IMR-90 (cell line): Measurements from ENCODE around the gene WBP1L. TPM values are rescaled to one million over a fixed set of nuclear protein-coding genes. Genes with fewer than 3 reads are reported as not detected.
"Not testable (repeated sequence)": the region's sequence is repeated elsewhere in the genome, so short reads cannot be mapped to it uniquely, and the experiment has no call there.

Experiments
- ATAC-seq: fragments of 200-7000 bp; cut with Tn5 transposase; 2 replicates; pipeline ENCODE4 v1.9.1; 2020; ENCODE audit warnings: low read depth, mild to moderate bottlenecking, moderate library complexity
- BruUV-seq: library from RNA; stranded (reverse); fragments of 400-500 nt; replicated peaks from 2 replicates; lab custom pipeline; 2021; lab: Mats Ljungman, UMichigan
- CTCF ChIA-PET: fragments of 300-600 bp; formaldehyde crosslinking; extraction: SDS; loops from one replicate; lab custom pipeline; 2021; ENCODE audit warnings: antibody characterized with exemption; lab: Yijun Ruan, JAX
- POLR2A ChIA-PET: fragments of 300-600 bp; sonication (Branson Sonifier 250); formaldehyde crosslinking; loops from one replicate; lab custom pipeline; 2022; ENCODE audit warnings: antibody characterized with exemption; ENCODE audit not compliant: unreplicated experiment; lab: Charles Lee
- DNase-seq: peaks from one replicate; pipeline ENCODE4 v3.0.0; 2013
- H2AFZ ChIP-seq: replicated peaks from 2 replicates; pipeline ENCODE3; 2013; ENCODE audit warnings: low read length, mild to moderate bottlenecking; ENCODE audit not compliant: poor library complexity
- H2AK5ac ChIP-seq: 2 replicates; pipeline ENCODE4 v1.6.1; 2013; ENCODE audit warnings: low read depth, low read length, inconsistent platforms
- H2AK9ac ChIP-seq: replicated peaks from 2 replicates; pipeline ENCODE3; 2013; ENCODE audit warnings: mild to moderate bottlenecking, low read depth, low read length, moderate library complexity; ENCODE audit not compliant: poor library complexity
- H2BK120ac ChIP-seq: 2 replicates; pipeline ENCODE4 v1.6.1; 2013; ENCODE audit warnings: low read depth, low read length, inconsistent platforms
- H2BK15ac ChIP-seq: 3 replicates; pipeline ENCODE4 v1.6.1; 2013; ENCODE audit warnings: low read depth, low read length, inconsistent platforms
- H2BK20ac ChIP-seq: 2 replicates; pipeline ENCODE4 v1.6.1; 2013; ENCODE audit warnings: low read depth, mild to moderate bottlenecking, inconsistent platforms, low read length, moderate library complexity
- H2BK5ac ChIP-seq: 2 replicates; pipeline ENCODE4 v1.6.1; 2013; ENCODE audit warnings: mild to moderate bottlenecking, low read depth, low read length, inconsistent platforms; ENCODE audit not compliant: poor library complexity, severe bottlenecking
- H3K14ac ChIP-seq: replicated peaks from 2 replicates; pipeline ENCODE4 v1.6.1; 2013; ENCODE audit warnings: low read depth, low read length, inconsistent platforms
- H3K18ac ChIP-seq: 2 replicates; pipeline ENCODE4 v1.6.1; 2013; ENCODE audit warnings: low read depth, low read length, control low read depth
- H3K23ac ChIP-seq: 2 replicates; pipeline ENCODE4 v1.6.1; 2013; ENCODE audit warnings: low read depth, low read length, inconsistent platforms
- H3K27ac ChIP-seq: 2 replicates; pipeline ENCODE4 v1.5.1; 2013; ENCODE audit warnings: mild to moderate bottlenecking, control low read depth, low read length; ENCODE audit not compliant: insufficient read depth
- H3K27me3 ChIP-seq: 2 replicates; pipeline ENCODE4 v1.6.1; 2013; ENCODE audit warnings: low read length; ENCODE audit not compliant: control insufficient read depth, insufficient read depth
- H3K36me3 ChIP-seq: 2 replicates; pipeline ENCODE4 v1.6.1; 2013; ENCODE audit warnings: low read length, mixed read lengths; ENCODE audit not compliant: control insufficient read depth, insufficient read depth
- H3K4ac ChIP-seq: 2 replicates; pipeline ENCODE4 v1.6.1; 2013; ENCODE audit warnings: low read depth, low read length, inconsistent platforms
- H3K4me1 ChIP-seq: 2 replicates; pipeline ENCODE4 v1.6.1; 2013; ENCODE audit warnings: low read length, mixed read lengths; ENCODE audit not compliant: control insufficient read depth, insufficient read depth
- H3K4me2 ChIP-seq: 2 replicates; pipeline ENCODE4 v1.6.1; 2013; ENCODE audit warnings: low read depth, mild to moderate bottlenecking, control low read depth, low read length, moderate library complexity
- H3K4me3 ChIP-seq: 2 replicates; pipeline ENCODE4 v1.5.1; 2013; ENCODE audit warnings: low read depth, mild to moderate bottlenecking, control low read depth, low read length, moderate library complexity; ENCODE audit not compliant: insufficient read depth
- H3K56ac ChIP-seq: 2 replicates; pipeline ENCODE4 v1.6.1; 2013; ENCODE audit warnings: low read length, inconsistent platforms; ENCODE audit not compliant: insufficient read depth; ENCODE audit errors: extremely low read depth
- H3K79me1 ChIP-seq, 2 experiments: 2 replicates each; pipeline ENCODE4 v1.6.1; 2013; ENCODE audit warnings: low read length in 2 of 2, inconsistent platforms in 1 of 2, low read depth in 1 of 2
- H3K9ac ChIP-seq: 2 replicates; pipeline ENCODE4 v1.6.1; 2013; ENCODE audit warnings: low read depth, low read length, control low read depth
- H3K9me1 ChIP-seq: 2 replicates; pipeline ENCODE4 v1.6.1; 2013; ENCODE audit warnings: low read length, inconsistent platforms; ENCODE audit not compliant: insufficient read depth
- H3K9me3 ChIP-seq: 2 replicates; pipeline ENCODE4 v1.6.1; 2013; ENCODE audit warnings: low read length; ENCODE audit not compliant: control insufficient read depth, insufficient read depth
- H4K20me1 ChIP-seq: 2 replicates; pipeline ENCODE4 v1.6.1; 2013; ENCODE audit warnings: low read length, inconsistent platforms; ENCODE audit not compliant: insufficient read depth
- H4K5ac ChIP-seq: 2 replicates; pipeline ENCODE4 v1.6.1; 2013; ENCODE audit warnings: mild to moderate bottlenecking, low read depth, low read length, control low read depth
- H4K8ac ChIP-seq, 2 experiments: 2 replicates each; pipeline ENCODE4 v1.6.1; 2013; ENCODE audit warnings: low read depth in 2 of 2, low read length in 2 of 2, control low read depth in 1 of 2, inconsistent platforms in 1 of 2
- H4K91ac ChIP-seq: 2 replicates; pipeline ENCODE4 v1.6.1; 2013; ENCODE audit warnings: low read depth, low read length, inconsistent platforms; ENCODE audit not compliant: insufficient read depth
- WGBS, 2 experiments: methylation state at CpG; one replicate each; pipeline versions ENCODE4 v1.1.5 to v1.1.7; 2013; ENCODE audit warnings: missing lambda C conversion rate in 2 of 2; ENCODE audit not compliant: insufficient read length in 1 of 2; ENCODE audit errors: extremely low coverage in 2 of 2; 5-methylcytosine and 5-hydroxymethylcytosine counted together
- dilution Hi-C: fragments of 300-500 bp; cut with HindIII; formaldehyde crosslinking; loops from one replicate; pipeline ENCODE4 v1.14.3; 2018; ENCODE audit warnings: low sequenced_read_pairs; ENCODE audit not compliant: unreplicated experiment
- in situ Hi-C: fragments of 300-500 bp; cut with MboI; formaldehyde crosslinking; loops from 3 replicates; pipeline ENCODE4 v1.14.3; 2019; ENCODE audit warnings: low sequenced_read_pairs, inconsistent platforms, mixed read lengths
- intact Hi-C: fragments of 100-400 bp; cut with micrococcal nuclease; formaldehyde crosslinking; loops from 2 replicates; pipeline ENCODE4 v1.10.0; 2022
- polyA plus RNA-seq, 3 experiments: library from polyadenylated mRNA; depleted of rRNA; stranded (reverse); fragments of >200 nt; gene quantifications; 2 replicates each; pipeline ENCODE4 v1.2.3, GENCODE V29; 2012; ENCODE audit warnings: low replicate concordance in 1 of 3
- total RNA-seq: library from RNA; depleted of rRNA; stranded (reverse); fragments of >200 nt; gene quantifications from 2 replicates; pipeline ENCODE4 v1.2.3, GENCODE V29; 2012

Gene WBP1L
- total and polyA plus RNA-seq, 2 of the 4 experiments (the other 2 are of a cell fraction), result 20.7 to 31.0 TPM

DNA sequence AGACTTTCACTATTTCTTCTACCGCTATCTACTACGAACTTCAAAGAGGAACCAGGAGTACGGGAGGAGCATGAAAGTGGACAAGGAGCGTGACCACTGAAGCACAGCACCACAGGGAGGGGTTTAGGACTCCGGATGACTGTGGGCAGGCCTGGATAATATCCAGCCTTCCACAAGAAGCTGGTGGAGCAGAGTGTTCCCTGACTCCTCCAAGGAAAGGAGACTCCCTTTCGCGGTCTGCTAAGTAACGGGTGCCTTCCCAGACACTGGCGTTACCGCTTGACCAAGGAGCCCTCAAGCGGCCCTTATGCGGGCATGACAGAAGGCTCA, 15.2 kb downstream of the WBP1L start:
- H3K4ac ChIP-seq, H3K56ac ChIP-seq, dilution Hi-C loops, H3K18ac ChIP-seq, H2AK9ac ChIP-seq, H3K9me3 ChIP-seq, H3K9me1 ChIP-seq, H3K4me3 ChIP-seq, H2BK5ac ChIP-seq, H3K27ac ChIP-seq, H4K91ac ChIP-seq, H2BK15ac ChIP-seq, DNase-seq, BruUV-seq, H3K9ac ChIP-seq, POLR2A ChIA-PET, H3K36me3 ChIP-seq, in situ Hi-C loops, H4K5ac ChIP-seq, H2BK20ac ChIP-seq, H3K4me2 ChIP-seq, H3K4me1 ChIP-seq, H3K23ac ChIP-seq, H3K27me3 ChIP-seq, H2BK120ac ChIP-seq, H2AFZ ChIP-seq, H2AK5ac ChIP-seq, H3K14ac ChIP-seq, ATAC-seq, H4K8ac ChIP-seq, intact Hi-C loops, CTCF ChIA-PET: not testable (repeated sequence)
- WGBS, 2 experiments, result no CpG with 5 or more reads among the region's 12 CpGs
- H4K20me1 ChIP-seq, result peaks cover 69% of the 10 kb centered on the region
- peaks cover 24 to 66% of the 10 kb centered on the region in 2 experiments for H3K79me1 ChIP-seq
